Coronary artery (tissue), 2 donors: ENCODE data around the gene NRXN2.

Experiments used
- DNase-seq: peaks from one replicate; pipeline ENCODE4 v3.0.0-alpha.2; 2017; ENCODE audit warnings: low spot score
- H3K27ac ChIP-seq, 2 donors: fragments of 200-600 bp; sonication (generic); one replicate each; pipeline ENCODE4 v1.5.1; 2016 to 2019
- H3K4me3 ChIP-seq: fragments of 200-600 bp; sonication (generic); 2 replicates; pipeline ENCODE4 v1.5.1; 2016; ENCODE audit warnings: mild to moderate bottlenecking, moderate library complexity
- TF ChIP-seq, protein P1 (sequence below): fragments of 200-600 bp; sonication (generic); IDR thresholded peaks from one replicate; pipeline ENCODE4 v1.5.1; 2019; ENCODE audit warnings: antibody characterized with exemption

Gene NRXN2

DNA sequence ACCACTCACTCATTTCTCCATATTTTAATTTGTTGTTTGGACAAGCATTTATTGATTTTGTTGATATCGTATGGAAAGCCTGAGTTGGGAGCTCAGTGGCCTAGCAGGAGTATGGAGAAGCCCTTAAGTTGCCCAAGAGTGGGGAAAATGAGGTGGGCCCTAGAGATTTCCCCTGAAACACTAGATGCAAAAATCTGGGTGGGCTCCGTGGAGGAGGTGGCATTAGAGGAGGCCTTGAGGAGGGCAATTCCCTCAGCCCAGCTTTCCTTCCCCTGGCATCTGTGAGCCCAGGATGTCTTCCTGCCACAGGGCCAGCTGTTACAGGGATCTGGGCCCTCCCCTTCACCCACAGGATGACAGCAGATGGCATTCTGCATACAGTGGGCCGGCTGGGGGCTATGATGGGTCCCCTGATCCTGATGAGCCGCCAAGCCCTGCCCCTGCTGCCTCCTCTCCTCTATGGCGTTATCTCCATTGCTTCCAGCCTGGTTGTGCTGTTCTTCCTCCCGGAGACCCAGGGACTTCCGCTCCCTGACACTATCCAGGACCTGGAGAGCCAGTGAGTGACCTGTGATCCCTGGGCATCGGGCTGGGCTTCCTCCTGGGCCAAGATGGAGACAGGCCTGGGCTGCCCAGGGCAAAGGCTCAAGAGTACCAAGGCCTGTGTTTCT, 153.6 kb downstream of the NRXN2 start:
- no peak overlapping the region for H3K27ac ChIP-seq
- no peak overlapping the region for H3K4me3 ChIP-seq
- DNase-seq = no peak
- TF ChIP-seq, protein P1, sequence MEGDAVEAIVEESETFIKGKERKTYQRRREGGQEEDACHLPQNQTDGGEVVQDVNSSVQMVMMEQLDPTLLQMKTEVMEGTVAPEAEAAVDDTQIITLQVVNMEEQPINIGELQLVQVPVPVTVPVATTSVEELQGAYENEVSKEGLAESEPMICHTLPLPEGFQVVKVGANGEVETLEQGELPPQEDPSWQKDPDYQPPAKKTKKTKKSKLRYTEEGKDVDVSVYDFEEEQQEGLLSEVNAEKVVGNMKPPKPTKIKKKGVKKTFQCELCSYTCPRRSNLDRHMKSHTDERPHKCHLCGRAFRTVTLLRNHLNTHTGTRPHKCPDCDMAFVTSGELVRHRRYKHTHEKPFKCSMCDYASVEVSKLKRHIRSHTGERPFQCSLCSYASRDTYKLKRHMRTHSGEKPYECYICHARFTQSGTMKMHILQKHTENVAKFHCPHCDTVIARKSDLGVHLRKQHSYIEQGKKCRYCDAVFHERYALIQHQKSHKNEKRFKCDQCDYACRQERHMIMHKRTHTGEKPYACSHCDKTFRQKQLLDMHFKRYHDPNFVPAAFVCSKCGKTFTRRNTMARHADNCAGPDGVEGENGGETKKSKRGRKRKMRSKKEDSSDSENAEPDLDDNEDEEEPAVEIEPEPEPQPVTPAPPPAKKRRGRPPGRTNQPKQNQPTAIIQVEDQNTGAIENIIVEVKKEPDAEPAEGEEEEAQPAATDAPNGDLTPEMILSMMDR = no peak

GRCh38 chr11:64568584-64569140, 154.3 kb downstream of the NRXN2 start:
- DNase-seq = no peak
- H3K27ac ChIP-seq = no peak overlapping the region
- TF ChIP-seq, protein P1 = no peak
- H3K4me3 ChIP-seq = no peak overlapping the region

- TF ChIP-seq, protein P1 = no peak
- no peak for DNase-seq
- no peak overlapping the region for H3K4me3 ChIP-seq
- H3K27ac ChIP-seq = no peak overlapping the region
Measured at GRCh38 chr11:64568041-64568571, 154.9 kb downstream of the NRXN2 start.

DNA sequence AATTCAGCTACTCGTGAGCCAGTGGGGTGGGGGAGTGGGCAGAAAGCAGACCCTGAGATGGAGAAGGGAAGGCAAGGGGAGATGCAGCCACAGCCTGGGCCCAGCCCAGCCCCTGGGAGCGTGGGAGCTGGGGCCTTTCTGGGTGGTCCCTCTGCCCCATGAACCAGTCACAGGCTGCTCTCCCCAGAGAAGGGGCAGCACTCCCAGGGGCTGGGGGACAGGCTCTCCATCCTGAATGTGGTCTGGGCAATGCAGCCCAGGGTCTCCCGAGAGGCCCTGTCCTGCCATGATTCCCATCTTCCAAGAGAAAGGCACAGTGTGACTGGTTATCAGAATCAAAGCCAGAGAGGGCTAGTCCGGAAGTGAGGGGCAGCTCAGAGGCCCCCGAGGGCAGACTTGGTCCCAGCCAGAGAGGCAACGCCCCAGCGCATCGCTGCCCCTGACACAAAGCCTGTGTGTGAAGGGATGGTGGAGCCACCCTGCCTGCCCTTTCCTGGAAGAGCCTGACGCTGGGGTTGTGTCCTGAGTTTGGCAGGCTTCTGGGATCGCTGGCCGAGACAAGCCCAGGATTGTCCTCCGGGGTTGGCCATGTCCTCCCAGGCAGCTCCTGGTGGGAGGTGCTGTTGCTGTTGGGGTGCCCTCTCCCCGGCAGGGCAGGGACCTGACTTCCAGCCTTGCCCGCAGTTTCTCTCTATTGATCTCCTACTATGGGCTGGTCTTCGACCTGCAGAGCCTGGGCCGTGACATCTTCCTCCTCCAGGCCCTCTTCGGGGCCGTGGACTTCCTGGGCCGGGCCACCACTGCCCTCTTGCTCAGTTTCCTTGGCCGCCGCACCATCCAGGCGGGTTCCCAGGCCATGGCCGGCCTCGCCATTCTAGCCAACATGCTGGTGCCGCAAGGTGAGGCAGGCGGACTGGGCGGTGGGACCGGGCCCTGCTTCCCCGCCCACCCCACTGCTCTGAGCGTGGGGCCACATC, 155.8 kb downstream of the NRXN2 start:
- TF ChIP-seq, protein P1 = no peak
- Histone ChIP-seq H3K4me3 (no peak overlapping the region), H3K27ac (no peak overlapping the region)
- no peak for DNase-seq

GRCh38 chr11:64566042-64566914, 156.7 kb downstream of the NRXN2 start:
- H3K27ac ChIP-seq = no peak overlapping the region
- no peak for DNase-seq

More at GRCh38 chr11:64566042-64566914, 156.7 kb downstream of the NRXN2 start:
- no peak overlapping the region for H3K4me3 ChIP-seq
- TF ChIP-seq, protein P1 = no peak
